Activated CD4-positive, alpha-beta T cell treated with anti-CD3 and anti-CD28 coated beads, Interleukin-2, amount 10 ng/mL, durations not matched to agents 7 days and 5 days (primary cell): ENCODE measurements around the gene FIBP. TPM values are rescaled to one million over a fixed set of nuclear protein-coding genes. Genes with fewer than 3 reads are reported as not detected.
"Not testable (repeated sequence)": the region's sequence is repeated elsewhere in the genome, so short reads cannot be mapped to it uniquely, and the experiment has no call there.

Experiments used
- CTCF ChIA-PET: fragments of 350-600 bp; sonication (Branson Sonifier 250); formaldehyde crosslinking; loops from one replicate; lab custom pipeline; 2021; ENCODE audit warnings: antibody characterized with exemption; lab: Charles Lee
- POLR2A ChIA-PET: fragments of 350-600 bp; sonication (Branson Sonifier 250); formaldehyde crosslinking; loops from one replicate; lab custom pipeline; 2021; ENCODE audit warnings: antibody characterized with exemption; lab: Charles Lee
- DNase-seq: peaks from one replicate; pipeline ENCODE4 v3.0.0-alpha.2; 2020
- H3K27ac Mint-ChIP-seq: one replicate; pipeline ENCODE4 v1.8.0; 2021; ENCODE audit warnings: mild to moderate bottlenecking, moderate library complexity, mixed read lengths
- H3K27me3 Mint-ChIP-seq: one replicate; pipeline ENCODE4 v1.8.0; 2021; ENCODE audit warnings: mixed read lengths
- H3K36me3 Mint-ChIP-seq: one replicate; pipeline ENCODE4 v1.8.0; 2021; ENCODE audit warnings: low read depth, mixed read lengths
- H3K4me1 Mint-ChIP-seq: one replicate; pipeline ENCODE4 v1.8.0; 2021; ENCODE audit warnings: mixed read lengths
- H3K4me3 Mint-ChIP-seq: one replicate; pipeline ENCODE4 v1.8.0; 2021; ENCODE audit warnings: mild to moderate bottlenecking, moderate library complexity, mixed read lengths
- H3K9me3 Mint-ChIP-seq: one replicate; pipeline ENCODE4 v1.8.0; 2021; ENCODE audit warnings: mixed read lengths
- total RNA-seq, 2 experiments: library from RNA; stranded (reverse); gene quantifications; one replicate each; pipeline ENCODE4 v1.2.3, GENCODE V29; 2021

Gene FIBP
- total RNA-seq, 2 experiments from 2014 or later: 94.7 to 112 TPM

- H3K4me1 Mint-ChIP-seq: peaks cover 46% of the 10 kb centered on the region
- H3K27me3 Mint-ChIP-seq: no peaks in the 10 kb centered on the region
- peaks cover 5% of the 10 kb centered on the region for H3K36me3 Mint-ChIP-seq
- H3K9me3 Mint-ChIP-seq: no peaks in the 10 kb centered on the region
- H3K4me3 Mint-ChIP-seq: peak overlapping the region; percentile 37
- ChIA-PET POLR2A (no interaction called here), CTCF (interaction anchor here (1.1 to 24.2 kb wide), 3 partner anchors 7 to 26 kb away, joined by 6 to 590 read pairs (median 340); partner anchors contain the start of genes CCDC85B, CFL1, CTSW and EFEMP2)
- peak overlapping the region; percentile 50 for H3K27ac Mint-ChIP-seq
- DNase-seq: no peak
Measured at GRCh38 chr11:65895482-65895981, 7.3 kb upstream of the FIBP start.

GRCh38 chr11:65894034-65894591 lies 5.8 kb upstream of the FIBP start:
- DNase-seq: peak; percentile 54
- peaks cover 58% of the 10 kb centered on the region for H3K4me1 Mint-ChIP-seq

GRCh38 chr11:65892661-65893317 lies 4.5 kb upstream of the FIBP start:
- peak overlapping the region; percentile 87 for H3K27ac Mint-ChIP-seq
- H3K9me3 Mint-ChIP-seq: no peaks in the 10 kb centered on the region
- CTCF ChIA-PET: interaction anchor here (0.6 to 24.2 kb wide), 8 partner anchors 8 to 183 kb away, joined by 3 to 590 read pairs (median 4); partner anchors contain the start of genes AP5B1, C11orf68, CFL1 and CTSW
- DNase-seq: no peak
- peaks cover 63% of the 10 kb centered on the region for H3K4me1 Mint-ChIP-seq
- H3K4me3 Mint-ChIP-seq: peak overlapping the region; percentile 90
- POLR2A ChIA-PET: no interaction called here
- H3K36me3 Mint-ChIP-seq: peaks cover 7% of the 10 kb centered on the region
- H3K27me3 Mint-ChIP-seq: no peaks in the 10 kb centered on the region

More at GRCh38 chr11:65894034-65894591, 5.8 kb upstream of the FIBP start:
- Mint-ChIP-seq H3K4me3 (peak overlapping the region; percentile 90), H3K27ac (peak overlapping the region; percentile 87), H3K36me3 (peaks cover 5% of the 10 kb centered on the region), H3K27me3 (no peaks in the 10 kb centered on the region), H3K9me3 (no peaks in the 10 kb centered on the region)
- POLR2A ChIA-PET: interaction anchor here (0.7 to 1.0 kb wide), 3 partner anchors 33 to 175 kb away, joined by 3 to 6 read pairs (median 5); partner anchors contain the start of gene CFL1
- CTCF ChIA-PET: interaction anchor here (0.6 to 24.2 kb wide), 7 partner anchors 9 to 189 kb away, joined by 3 to 590 read pairs (median 3); partner anchors contain the start of genes C11orf68, CFL1, CTSW and EFEMP2

- H3K9me3 Mint-ChIP-seq, POLR2A ChIA-PET, H3K36me3 Mint-ChIP-seq, H3K27me3 Mint-ChIP-seq, DNase-seq: not testable (repeated sequence)
- Mint-ChIP-seq H3K4me1 (peaks cover 69% of the 10 kb centered on the region), H3K27ac (peak overlapping the region; percentile 87), H3K4me3 (peak overlapping the region; percentile 90)
- CTCF ChIA-PET: interaction anchor here (0.6 to 24.2 kb wide), 7 partner anchors 7 to 184 kb away, joined by 3 to 590 read pairs (median 22); partner anchors contain the start of genes AP5B1, C11orf68, CFL1 and CTSW
Measured at GRCh38 chr11:65892137-65892540, 3.9 kb upstream of the FIBP start.

- peak overlapping the region; percentile 87 for H3K27ac Mint-ChIP-seq
- DNase-seq: no peak
- H3K4me3 Mint-ChIP-seq: peak overlapping the region; percentile 90
- H3K4me1 Mint-ChIP-seq: peaks cover 70% of the 10 kb centered on the region
- ChIA-PET CTCF (interaction anchor here (1.0 to 24.2 kb wide), 13 partner anchors 16 to 177 kb away, joined by 3 to 590 read pairs (median 5); partner anchors contain the start of genes AP5B1, C11orf68, CFL1 and CTSW), POLR2A (interaction anchor here (0.9 to 1.5 kb wide), 3 partner anchors 10 to 32 kb away, joined by 3 to 9 read pairs (median 3); partner anchors contain the start of gene MUS81)
- no peaks in the 10 kb centered on the region for H3K9me3 Mint-ChIP-seq
- H3K27me3 Mint-ChIP-seq: no peaks in the 10 kb centered on the region
- H3K36me3 Mint-ChIP-seq: peaks cover 13% of the 10 kb centered on the region
Measured at GRCh38 chr11:65891219-65892136, 3.2 kb upstream of the FIBP start.

GRCh38 chr11:65890324-65891218 lies 2.3 kb upstream of the FIBP start, which contains the start of gene CCDC85B:
Gene CCDC85B, plus strand, starts transcription at chr11:65890673. Its CDS starts 111 bp downstream, at chr11:65890784.
- DNase-seq: peak; percentile 99
- peak within 1 kb of the TSS; percentile 93 for H3K27ac Mint-ChIP-seq
- H3K9me3 Mint-ChIP-seq: no peaks in the 10 kb centered on the region
- ChIA-PET POLR2A (interaction anchor here (0.6 to 1.5 kb wide), 5 partner anchors 10 to 251 kb away, joined by 3 to 9 read pairs (median 3); partner anchors contain the start of gene MUS81), CTCF (interaction anchor here (0.8 to 24.2 kb wide), 21 partner anchors 17 to 349 kb away, joined by 3 to 590 read pairs (median 5); partner anchors contain the start of genes AP5B1, C11orf68, CFL1 and CTSW)
- H3K36me3 Mint-ChIP-seq: peaks cover 18% of the 10 kb centered on the region
- no peaks in the 10 kb centered on the region for H3K27me3 Mint-ChIP-seq
- H3K4me1 Mint-ChIP-seq: peaks cover 69% of the 10 kb centered on the region
- H3K4me3 Mint-ChIP-seq: peak within 1 kb of the TSS; percentile 90

GRCh38 chr11:65887723-65888162 lies 528 bp downstream of the FIBP start:
- peaks cover 64% of the 10 kb centered on the region for H3K4me1 Mint-ChIP-seq

GRCh38 chr11:65886826-65887722 lies 1.2 kb downstream of the FIBP start:
- ChIA-PET POLR2A (no interaction called here), CTCF (interaction anchor here (0.6 to 24.2 kb wide), 17 partner anchors 17 to 293 kb away, joined by 3 to 590 read pairs (median 9); partner anchors contain the start of genes AP5B1, C11orf68, CFL1 and CTSW)
- Mint-ChIP-seq H3K4me1 (peaks cover 59% of the 10 kb centered on the region), H3K36me3 (peaks cover 32% of the 10 kb centered on the region), H3K27me3 (no peaks in the 10 kb centered on the region), H3K4me3 (peak overlapping the region; percentile 90), H3K9me3 (no peaks in the 10 kb centered on the region), H3K27ac (peak overlapping the region; percentile 93)
- no peak for DNase-seq

More at GRCh38 chr11:65887723-65888162, 528 bp downstream of the FIBP start:
- ChIA-PET CTCF (interaction anchor here (0.6 to 24.2 kb wide), 41 partner anchors 18 to 425 kb away, joined by 3 to 590 read pairs (median 6); partner anchors contain the start of genes AP5B1, BANF1, C11orf68 and CFL1), POLR2A (interaction anchor here (1.2 to 1.4 kb wide), 2 partner anchors 13 to 28 kb away, joined by 3 to 5 read pairs; partner anchors contain the start of gene FOSL1)
- Mint-ChIP-seq H3K27me3 (no peaks in the 10 kb centered on the region), H3K36me3 (peaks cover 37% of the 10 kb centered on the region), H3K27ac (peak overlapping the region; percentile 93), H3K4me3 (peak overlapping the region; percentile 90), H3K9me3 (no peaks in the 10 kb centered on the region)
- DNase-seq: no peak

GRCh38 chr11:65885808-65886536 lies 2.3 kb downstream of the FIBP start:
- no peak for DNase-seq
- peaks cover 62% of the 10 kb centered on the region for H3K4me1 Mint-ChIP-seq
- POLR2A ChIA-PET: interaction anchor here (0.7 kb wide), 1 partner anchor 297 kb away, joined by 4 read pairs; no protein-coding TSS in a partner anchor
- no peaks in the 10 kb centered on the region for H3K27me3 Mint-ChIP-seq
- no peak overlapping the region for H3K27ac Mint-ChIP-seq
- no peaks in the 10 kb centered on the region for H3K9me3 Mint-ChIP-seq
- CTCF ChIA-PET: interaction anchor here (0.7 to 24.2 kb wide), 17 partner anchors 8 to 263 kb away, joined by 3 to 590 read pairs (median 9); partner anchors contain the start of genes C11orf68, CFL1, CTSW and EFEMP2
- H3K36me3 Mint-ChIP-seq: peaks cover 32% of the 10 kb centered on the region
- peak overlapping the region; percentile 90 for H3K4me3 Mint-ChIP-seq
